OCI-LY7 (cell line): Measurements from ENCODE around the gene ORC2.

Experiments used
- CTCF ChIP-seq: fragments of 200-600 bp; sonication (generic); conservative IDR thresholded peaks from 2 replicates; pipeline ENCODE4 v1.5.1; 2014; ENCODE audit warnings: mild to moderate bottlenecking, antibody characterized with exemption, low read length, moderate library complexity, mixed read lengths
- EZH2phosphoT487 ChIP-seq: fragments of 200-600 bp; sonication (generic); IDR thresholded peaks from 2 replicates; pipeline ENCODE4 v1.6.1; 2018; ENCODE audit warnings: low read depth, borderline replicate concordance, mild to moderate bottlenecking, mixed run types, antibody characterized with exemption, low read length, moderate library complexity, mixed read lengths

GRCh38 chr2:200863782-200864175 is 99.7 kb downstream of the ORC2 start:
- TF ChIP-seq CTCF: no peak
- no peak for TF ChIP-seq EZH2phosphoT487
